GM12891 (cell line): Measurements from ENCODE around the gene COMMD6.

ENCODE experiments used
- DNase-seq: peaks from one replicate; pipeline ENCODE4 v3.0.0; 2011; ENCODE audit warnings: low spot score; ENCODE audit not compliant: insufficient read length
- FAIRE-seq: peaks from 2 replicates; lab custom pipeline; 2011; peaks lifted over from hg19 to GRCh38; lab: Jason Lieb, UNC
- PAX5 ChIP-seq: IDR thresholded peaks from 2 replicates; pipeline ENCODE4 v1.6.1; 2011; ENCODE audit warnings: low read length, moderate library complexity, mild to moderate bottlenecking; ENCODE audit not compliant: insufficient read depth, severe bottlenecking
- POLR2A ChIP-seq: IDR thresholded peaks from 2 replicates; pipeline ENCODE4 v1.6.1; 2011; ENCODE audit warnings: low read depth, low read length, control low read depth
- POLR2AphosphoS5 ChIP-seq: IDR thresholded peaks from 2 replicates; pipeline ENCODE4 v1.6.1; 2011; ENCODE audit warnings: low read depth, low read length, control low read depth
- POU2F2 ChIP-seq: IDR thresholded peaks from 2 replicates; pipeline ENCODE4 v1.6.1; 2011; ENCODE audit warnings: low read depth, mild to moderate bottlenecking, control low read depth, low read length, moderate library complexity
- SPI1 ChIP-seq: IDR thresholded peaks from 2 replicates; pipeline ENCODE4 v1.6.1; 2011; ENCODE audit warnings: low read depth, low read length, control low read depth
- TAF1 ChIP-seq: IDR thresholded peaks from 2 replicates; pipeline ENCODE4 v1.6.1; 2011; ENCODE audit warnings: low read depth, low read length, control low read depth

The COMMD6 gene

GRCh38 chr13:75505327-75505726 is 32.3 kb downstream of the COMMD6 start:
- TF ChIP-seq POLR2A (no peak), SPI1 (peak; percentile 75)
- DNase-seq (no peak), FAIRE-seq (no peak)

GRCh38 chr13:75495938-75496337 is 41.7 kb downstream of the COMMD6 start:
- no peak for FAIRE-seq
- no peak for TF ChIP-seq POU2F2
- no peak for TF ChIP-seq PAX5
- TF ChIP-seq TAF1, result no peak

GRCh38 chr13:75494491-75494890 is 43.1 kb downstream of the COMMD6 start:
- TF ChIP-seq POLR2A (no peak), POLR2AphosphoS5 (no peak), TAF1 (no peak), POU2F2 (no peak), PAX5 (no peak), SPI1 (no peak)
- DNase-seq, result no peak
- FAIRE-seq, result no peak

More at GRCh38 chr13:75495938-75496337, 41.7 kb downstream of the COMMD6 start:
- DNase-seq, result no peak

GRCh38 chr13:75493156-75493555 is 44.5 kb downstream of the COMMD6 start:
- no peak for FAIRE-seq
- DNase-seq, result no peak
- TF ChIP-seq POLR2AphosphoS5 (no peak), TAF1 (no peak), SPI1 (no peak), POLR2A (no peak), PAX5 (no peak), POU2F2 (no peak)

- FAIRE-seq, result no peak
- TF ChIP-seq POLR2A, result no peak
- no peak for TF ChIP-seq TAF1
- no peak for TF ChIP-seq POLR2AphosphoS5
- TF ChIP-seq POU2F2, result no peak
- no peak for TF ChIP-seq PAX5
- TF ChIP-seq SPI1, result no peak
- DNase-seq, result no peak
Observed at GRCh38 chr13:75492389-75492788, 45.3 kb downstream of the COMMD6 start.

- TF ChIP-seq POLR2AphosphoS5 (no peak), TAF1 (no peak), PAX5 (no peak), POLR2A (no peak), SPI1 (no peak), POU2F2 (no peak)
- peak; percentile 72 for FAIRE-seq
Observed at GRCh38 chr13:75491376-75491775, 46.3 kb downstream of the COMMD6 start.

GRCh38 chr13:75489502-75490263 is 48.0 kb downstream of the COMMD6 start:
- FAIRE-seq (peak; percentile 65), DNase-seq (no peak)
- TF ChIP-seq SPI1 (peak; percentile 48; the same call in 1 of the 2 replicates), PAX5 (no peak), POU2F2 (no peak), POLR2A (no peak), POLR2AphosphoS5 (no peak), TAF1 (no peak)

More at GRCh38 chr13:75491376-75491775, 46.3 kb downstream of the COMMD6 start:
- no peak for DNase-seq

- TF ChIP-seq POLR2AphosphoS5, result no peak
- TF ChIP-seq POU2F2, result no peak
- TF ChIP-seq PAX5, result no peak
- TF ChIP-seq TAF1, result no peak
- no peak for TF ChIP-seq SPI1
- TF ChIP-seq POLR2A, result no peak
- DNase-seq (no peak), FAIRE-seq (peak; percentile 20)
Observed at GRCh38 chr13:75486146-75487062, 51.2 kb downstream of the COMMD6 start.

GRCh38 chr13:75485286-75486062 is 52.2 kb downstream of the COMMD6 start:
- DNase-seq (no peak), FAIRE-seq (no peak)
- TF ChIP-seq POLR2AphosphoS5 (no peak), TAF1 (no peak), PAX5 (no peak), POLR2A (no peak), SPI1 (no peak), POU2F2 (no peak)
